ENCODE measurements around the gene TSPY1.
"Not testable (repeated sequence)": the region's sequence is repeated elsewhere in the genome, so short reads cannot be mapped to it uniquely, and the experiment has no call there.

The TSPY1 gene, protein sequence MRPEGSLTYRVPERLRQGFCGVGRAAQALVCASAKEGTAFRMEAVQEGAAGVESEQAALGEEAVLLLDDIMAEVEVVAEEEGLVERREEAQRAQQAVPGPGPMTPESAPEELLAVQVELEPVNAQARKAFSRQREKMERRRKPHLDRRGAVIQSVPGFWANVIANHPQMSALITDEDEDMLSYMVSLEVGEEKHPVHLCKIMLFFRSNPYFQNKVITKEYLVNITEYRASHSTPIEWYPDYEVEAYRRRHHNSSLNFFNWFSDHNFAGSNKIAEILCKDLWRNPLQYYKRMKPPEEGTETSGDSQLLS

DNA sequence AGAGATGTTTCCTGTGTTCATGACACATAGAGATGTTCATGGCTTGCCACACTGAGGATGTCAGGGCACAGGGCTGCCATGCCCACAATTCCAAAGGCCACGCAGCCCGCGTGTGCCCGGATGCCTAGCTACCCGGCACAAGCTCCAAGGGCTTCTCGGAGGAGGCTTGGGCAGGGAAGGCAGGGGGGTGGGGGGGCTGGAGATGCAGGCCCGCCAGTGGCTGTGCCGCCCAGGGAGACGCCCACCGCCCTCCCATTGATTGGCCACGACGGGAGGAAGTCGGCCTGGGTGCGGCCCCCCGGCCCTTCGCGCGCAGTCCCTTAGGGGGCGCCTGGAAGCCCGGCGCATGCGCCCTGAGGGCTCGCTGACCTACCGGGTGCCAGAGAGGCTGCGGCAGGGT lies at the start of gene TSPY1:
Gene TSPY1 (plus strand): TSS at position 301 of the 400 bp plus-strand sequence. CDS start 46 bp downstream, at position 347.
- DNase-seq = not testable (repeated sequence)

DNA sequence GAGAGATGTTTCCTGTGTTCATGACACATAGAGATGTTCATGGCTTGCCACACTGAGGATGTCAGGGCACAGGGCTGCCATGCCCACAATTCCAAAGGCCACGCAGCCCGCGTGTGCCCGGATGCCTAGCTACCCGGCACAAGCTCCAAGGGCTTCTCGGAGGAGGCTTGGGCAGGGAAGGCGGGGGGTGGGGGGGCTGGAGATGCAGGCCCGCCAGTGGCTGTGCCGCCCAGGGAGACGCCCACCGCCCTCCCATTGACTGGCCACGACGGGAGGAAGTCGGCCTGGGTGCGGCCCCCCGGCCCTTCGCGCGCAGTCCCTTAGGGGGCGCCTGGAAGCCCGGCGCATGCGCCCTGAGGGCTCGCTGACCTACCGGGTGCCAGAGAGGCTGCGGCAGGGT lies 20.2 kb downstream of the TSPY1 start, which contains the start of gene TSPY9:
Gene TSPY9 (plus strand): TSS at position 301 of the 400 bp plus-strand sequence. CDS start 46 bp downstream, at position 347.
- not testable (repeated sequence) for DNase-seq

DNA sequence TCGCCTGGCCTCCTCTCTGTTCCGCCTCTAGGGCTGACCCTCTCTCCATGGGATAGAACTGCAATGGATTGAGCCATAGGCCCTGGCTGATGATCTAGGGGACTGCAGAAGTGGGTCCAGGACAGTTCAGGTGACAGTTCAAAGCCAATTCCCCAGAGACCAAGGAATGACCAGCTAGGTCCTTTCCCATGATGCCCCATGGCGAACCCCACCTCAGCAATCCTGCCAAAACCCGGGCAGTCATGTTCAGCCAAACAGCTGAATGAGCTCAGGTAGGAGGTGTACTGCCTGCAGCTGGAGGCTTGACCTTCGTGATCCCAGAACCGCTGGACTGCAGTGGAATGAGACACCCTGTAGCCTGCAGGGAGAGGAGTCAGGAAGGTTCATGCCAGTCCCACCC lies 37.6 kb downstream of the TSPY1 start:
- not testable (repeated sequence) for DNase-seq

DNA sequence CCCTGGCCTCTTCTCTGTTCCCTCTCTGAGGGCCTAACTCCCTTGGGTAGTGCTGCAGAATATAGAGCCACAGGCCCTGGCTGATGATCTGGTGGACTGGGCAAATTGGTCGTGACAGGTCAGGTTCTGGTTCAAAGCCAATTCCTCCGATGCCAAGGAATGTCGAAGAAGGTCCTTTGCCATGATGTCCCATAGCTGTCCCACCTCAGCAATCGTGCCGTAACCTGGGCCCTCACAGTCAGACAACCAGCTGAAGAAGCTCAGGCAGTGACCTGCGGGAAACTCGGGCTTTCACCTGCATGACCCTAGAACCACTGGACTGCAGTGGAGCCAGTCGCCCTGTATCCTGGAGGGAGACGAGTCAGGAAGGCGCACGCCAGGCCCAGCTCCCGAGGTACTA lies 49.5 kb downstream of the TSPY1 start:
- not testable (repeated sequence) for DNase-seq

Measured in stimulated activated CD4-positive, alpha-beta T cell treated with anti-CD3 and anti-CD28 coated beads, Interleukin-4, amount 100 ng/mL, for 1 hour (primary cell).